Heart left ventricle (tissue), 13 donors: ENCODE measurements around the gene ARL11.

Source experiments
- CTCF ChIP-seq, 12 donors: fragments of 200-600 bp; sonication (generic) in 4 of 12; IDR thresholded peaks; one replicate each; pipeline versions ENCODE4 v1.5.0 to v1.8.0; 2018 to 2022; ENCODE audit warnings: antibody characterized with exemption in 12 of 12, mild to moderate bottlenecking in 5 of 12
- POLR2A ChIP-seq, 2 donors: fragments of 450-650 bp; IDR thresholded peaks; one replicate each; pipeline ENCODE4 v1.6.1; 2017; ENCODE audit warnings: antibody characterized with exemption in 2 of 2, mild to moderate bottlenecking in 2 of 2, moderate library complexity in 2 of 2
- donor health status: ischemic (EF 13 %, LVEDD 7.1; RV severe dilation, severe dysfunction).
- donor health status: DM: no; HTN: yes; CAD: no.
- donor health status: DM: no; HTN: no; CAD: no.
- donor health status: ischemic (EF 25% LVEDD 6.9; RV normal size, moderate dysfunction).
- donor health status: ischemic (EF 25% LVEDD 5.7; RV mildly dilated, moderate dysfunction).
- donor health status: ischemic (EF 35%, LVEDD 5.7; RV mildly dilated, moderate dysfunction).
- donor health status: nonischemic (EF 11% LVEDD 7.7; RV severe dilation, severe dysfunction).
- donor health status: DM: yes; HTN: yes; CAD: no.
- donor health status: PGD.
- donor health status: ischemic (EF 29% LVEDD 5.4; RV normal size, mild dysfunction).
- donor health status: nonischemic (EF 23%, LVEDD 6.1; RV moderate dilation, normal function).

GRCh38 chr13:49622174-49622946, 5.9 kb upstream of the ARL11 start:
- TF ChIP-seq CTCF (IDR thresholded peaks at IDR 0.05) (no peak), POLR2A (IDR thresholded peaks at IDR 0.05) (no peak)
